IPS DF 4.7 (cell line): ENCODE results near the gene SLC9A9.
A peak's percentile ranks its signal among the peaks of the same experiment; 100 is the strongest.

Source experiments
- DNase-seq: peaks from one replicate; pipeline ENCODE4 v3.0.0-alpha.2; 2013; ENCODE audit warnings: low spot score; ENCODE audit errors: extremely low read depth

The SLC9A9 gene

GRCh38 chr3:143650827-143651226, 197.4 kb downstream of the SLC9A9 start:
- no peak for DNase-seq

- DNase-seq: no peak
Observed at GRCh38 chr3:143650120-143650519, 198.1 kb downstream of the SLC9A9 start.

GRCh38 chr3:143648708-143649107, 199.6 kb downstream of the SLC9A9 start:
- DNase-seq: no peak

- DNase-seq: no peak
Observed at GRCh38 chr3:143648218-143648617, 200.1 kb downstream of the SLC9A9 start.

DNA sequence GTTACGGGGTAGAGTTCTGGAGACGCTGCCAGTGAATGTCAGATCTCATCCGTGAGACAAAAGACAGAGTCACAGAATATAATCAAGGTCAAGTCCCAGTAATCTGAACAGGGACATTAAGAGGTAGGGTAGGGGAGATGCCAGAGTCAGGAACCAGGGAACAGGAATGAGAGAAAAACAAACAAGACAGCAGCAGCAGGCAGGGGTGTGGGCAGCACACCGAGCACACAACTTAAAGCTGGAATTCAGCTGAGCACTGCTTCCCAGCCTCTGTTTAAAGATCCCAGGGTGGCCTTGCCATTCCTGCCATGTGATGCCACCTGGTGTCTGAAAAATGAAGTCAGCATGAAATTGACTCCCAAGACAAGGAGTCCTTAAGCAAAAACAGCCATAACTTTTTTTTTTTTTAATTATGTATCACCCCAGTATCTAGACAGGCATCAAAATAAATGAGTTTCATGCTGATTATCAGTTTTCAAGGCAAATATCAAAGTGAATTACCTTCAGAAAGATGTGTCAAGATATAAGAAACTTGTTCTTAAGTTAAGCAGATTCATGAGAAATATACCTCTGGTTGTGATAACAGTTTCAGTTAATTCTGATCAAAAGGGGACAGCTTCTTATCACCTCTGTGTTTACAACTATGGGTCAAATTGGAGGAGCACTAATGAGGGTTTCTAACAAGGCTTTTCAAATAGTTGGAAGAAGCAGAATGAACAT, 203.7 kb downstream of the SLC9A9 start:
- DNase-seq: peak; percentile 41

DNA sequence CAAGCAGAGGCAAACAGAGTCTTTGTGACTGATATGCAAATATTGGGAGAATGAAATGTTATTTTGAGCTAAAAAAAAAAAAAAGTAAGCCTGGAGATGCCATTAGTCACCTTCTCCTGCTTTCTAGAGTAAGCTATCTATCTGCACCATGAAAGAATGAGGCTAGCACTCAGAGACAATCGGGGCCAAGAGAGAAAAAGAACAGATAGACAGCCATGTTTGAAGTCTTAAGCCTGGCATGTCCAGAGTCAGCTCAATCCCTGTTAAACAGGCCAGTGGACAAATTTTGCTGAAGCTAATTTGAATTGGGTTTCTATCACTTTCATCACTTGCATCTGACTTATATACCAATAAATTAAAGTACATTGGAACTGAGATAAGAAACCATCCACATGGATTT, 204.4 kb downstream of the SLC9A9 start:
- DNase-seq: no peak

DNA sequence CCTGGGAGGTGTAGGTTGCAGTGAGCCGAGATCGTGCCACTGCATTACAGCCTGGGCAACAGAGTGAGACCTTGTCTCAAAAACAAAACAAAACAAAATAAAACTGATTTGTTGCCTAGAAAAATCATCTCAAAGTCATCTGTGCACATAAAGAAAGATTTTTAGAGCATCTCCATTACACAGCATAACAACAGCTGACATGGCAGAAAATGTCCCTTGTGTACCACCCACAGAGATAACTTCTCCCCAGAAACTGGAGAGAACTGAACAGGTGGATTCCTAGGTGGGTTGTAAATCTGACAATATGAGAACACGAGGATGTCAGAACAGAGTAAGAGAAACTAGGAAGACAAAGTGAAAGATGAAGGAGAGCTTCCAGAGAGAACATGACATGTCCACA, 207.5 kb downstream of the SLC9A9 start:
- no peak for DNase-seq

DNA sequence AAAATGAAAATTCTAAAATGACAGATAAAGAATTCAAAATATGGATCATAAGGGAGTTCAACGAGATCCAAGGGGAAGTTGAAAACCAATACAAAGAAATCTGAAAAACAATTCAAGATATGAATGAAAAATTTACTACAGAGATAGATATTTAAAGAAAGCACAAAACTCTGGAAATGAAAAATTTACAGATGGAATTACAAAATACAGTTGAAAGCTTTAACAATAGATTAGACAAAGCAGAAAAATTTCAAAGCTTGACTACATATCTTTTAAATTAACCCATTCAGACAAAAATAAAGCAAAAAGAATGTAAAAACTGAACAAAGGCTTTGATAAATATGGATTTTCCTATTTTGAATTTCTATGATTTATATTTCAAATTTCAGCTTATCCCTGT, 211.1 kb downstream of the SLC9A9 start:
- DNase-seq: no peak

DNA sequence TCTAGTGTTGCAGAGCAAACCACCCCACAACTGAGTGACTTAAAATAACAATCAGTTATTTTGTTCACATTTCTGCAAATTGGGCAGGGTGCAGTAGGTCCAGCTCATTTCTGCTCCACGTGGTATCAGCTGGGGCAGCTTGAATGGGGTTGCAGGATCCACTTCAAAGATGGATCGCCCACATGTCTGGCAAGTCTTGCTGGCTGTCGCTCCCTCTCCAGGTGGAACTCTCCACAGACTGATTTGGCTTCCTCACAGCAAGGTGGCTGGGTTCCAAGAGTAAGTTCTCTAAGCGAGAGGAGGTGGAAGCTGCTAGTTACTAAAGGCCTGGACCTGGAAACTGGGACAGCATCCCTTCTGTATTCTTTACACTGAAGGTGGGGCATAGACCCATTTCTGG, 213.3 kb downstream of the SLC9A9 start:
- no peak for DNase-seq

GRCh38 chr3:143634427-143634826, 213.8 kb downstream of the SLC9A9 start:
- DNase-seq: no peak

DNA sequence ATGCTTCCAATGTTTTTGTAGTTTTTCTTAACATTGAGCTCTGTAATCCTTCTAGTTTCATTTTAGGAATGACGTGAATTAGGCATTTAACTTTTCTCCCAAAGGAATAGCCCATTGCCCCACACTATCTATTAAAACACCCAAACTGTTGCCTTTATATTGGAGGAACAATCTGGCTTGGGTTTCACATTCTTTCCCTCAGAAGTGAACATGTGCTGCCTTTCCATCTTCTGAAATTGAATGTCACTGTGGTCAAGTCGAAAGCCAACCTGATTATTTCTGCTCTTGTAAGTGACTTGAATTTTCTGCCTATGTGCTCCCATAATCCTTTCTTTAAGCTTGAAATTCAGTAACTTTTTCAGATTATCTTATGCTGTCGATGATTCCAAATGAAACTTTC, 214.5 kb downstream of the SLC9A9 start:
- no peak for DNase-seq

- no peak for DNase-seq
Observed at GRCh38 chr3:143629726-143630125, 218.5 kb downstream of the SLC9A9 start.

DNA sequence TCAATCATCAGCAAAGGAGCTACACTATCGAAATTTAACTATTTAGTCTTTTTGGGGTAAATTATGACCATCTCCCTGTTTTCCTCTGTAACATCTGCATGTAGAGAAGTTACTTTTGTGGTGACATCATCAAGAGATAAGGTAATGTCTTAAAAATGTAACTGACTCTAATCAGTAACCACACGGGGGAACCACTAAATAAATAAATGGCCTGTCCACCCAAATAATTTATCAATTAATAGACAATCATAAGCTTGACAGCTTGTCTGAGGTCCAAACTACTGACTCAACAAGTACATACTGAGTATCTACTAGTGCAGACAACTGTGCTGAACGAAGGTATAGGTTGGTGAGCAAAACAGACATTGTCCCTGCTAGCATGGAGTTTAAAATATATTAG, 219.3 kb downstream of the SLC9A9 start:
- no peak for DNase-seq

DNA sequence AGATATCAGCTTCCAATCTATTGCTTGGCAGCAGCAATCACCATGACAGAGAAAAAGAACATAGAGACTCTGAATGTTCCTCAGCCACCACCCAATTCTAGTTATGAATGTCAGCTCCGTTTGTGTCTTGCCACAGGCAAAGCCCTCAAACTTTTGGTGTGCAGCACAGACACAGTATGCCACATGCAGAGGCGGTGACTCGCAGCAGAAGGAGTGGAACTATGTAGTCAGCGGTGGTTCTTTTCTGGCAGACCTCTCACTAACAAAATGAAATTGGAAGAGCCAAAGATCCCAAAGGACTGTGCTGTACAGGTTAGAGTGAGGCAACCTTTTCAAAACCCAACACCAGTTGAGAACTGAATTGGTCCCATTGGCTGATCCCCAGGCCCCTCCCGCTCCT, 220.9 kb downstream of the SLC9A9 start:
- DNase-seq: no peak

DNA sequence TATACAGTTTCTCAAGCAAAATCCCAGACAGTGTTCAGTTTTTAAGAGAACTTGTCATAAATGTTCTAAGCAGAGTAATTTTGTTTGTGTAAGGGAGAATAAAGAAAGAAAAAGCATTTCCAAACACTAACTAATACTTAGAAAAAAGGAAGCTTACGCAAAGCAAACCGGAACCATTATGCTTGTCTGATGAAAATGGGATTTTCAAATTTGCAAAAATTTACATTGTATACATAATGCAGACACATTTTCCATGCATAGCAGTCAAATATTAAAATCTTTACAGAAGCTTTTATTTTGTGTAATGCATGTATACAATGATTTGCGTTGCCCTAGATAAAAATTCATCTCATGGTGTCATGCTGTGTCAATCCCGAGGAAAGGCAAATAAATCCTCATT, 229.0 kb downstream of the SLC9A9 start:
- no peak for DNase-seq

DNA sequence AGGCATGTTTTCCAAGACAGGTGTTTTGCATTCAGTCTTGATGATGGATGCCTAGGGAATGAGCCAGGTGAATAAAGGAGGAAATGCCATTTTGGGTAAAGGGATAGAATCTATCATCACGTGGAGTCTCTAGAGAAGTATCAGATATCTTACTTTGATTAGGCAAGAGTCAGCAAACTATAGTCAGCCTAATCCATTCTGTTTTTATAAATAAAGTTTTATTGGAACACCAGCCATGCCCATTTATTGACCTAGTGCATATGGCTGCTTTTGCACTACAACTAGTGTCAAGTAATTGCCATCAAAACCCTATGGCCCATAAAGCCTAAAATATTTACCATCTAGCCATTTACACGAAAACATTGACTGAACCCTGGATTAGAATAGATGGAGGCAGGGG, 231.2 kb downstream of the SLC9A9 start:
- DNase-seq: no peak

DNA sequence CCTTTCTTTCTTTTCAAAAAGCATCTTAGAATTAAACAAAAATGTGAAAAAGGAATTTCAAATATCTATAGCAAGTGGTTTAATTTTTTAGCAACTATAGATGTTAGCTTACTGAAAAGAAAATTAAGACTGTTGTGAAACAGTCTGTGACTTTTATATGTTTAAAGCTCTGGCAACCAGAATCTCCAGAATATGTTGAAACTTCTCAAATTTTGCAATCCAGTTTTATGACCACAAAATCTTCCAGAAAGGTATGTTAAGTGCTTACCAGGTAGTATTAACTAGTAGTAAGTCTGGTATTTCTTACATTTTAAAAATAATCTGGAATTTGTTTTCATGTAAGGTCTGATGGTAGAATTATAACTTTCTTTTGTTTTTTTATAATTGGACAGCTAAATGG, 235.0 kb downstream of the SLC9A9 start:
- DNase-seq: no peak

DNA sequence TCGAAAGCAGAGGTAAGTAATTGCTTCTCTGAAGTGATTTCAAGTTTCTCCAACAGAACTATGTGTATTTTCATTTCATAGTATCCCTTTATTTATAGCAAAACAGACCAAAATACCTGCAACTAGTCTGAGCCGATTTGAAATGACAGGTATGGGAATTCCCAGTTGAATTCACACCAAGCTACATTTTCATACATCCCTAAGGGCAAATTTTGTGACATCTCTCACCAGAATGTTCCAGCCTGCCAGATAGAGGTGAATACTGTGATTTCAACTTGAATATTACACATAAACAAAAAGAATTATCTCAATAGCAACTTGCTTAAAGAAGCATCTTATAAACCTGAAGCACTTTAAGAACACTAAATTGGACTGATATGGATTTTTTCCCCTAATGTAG, 235.7 kb downstream of the SLC9A9 start:
- no peak for DNase-seq

GRCh38 chr3:143608966-143609365, 239.3 kb downstream of the SLC9A9 start:
- DNase-seq: no peak

DNA sequence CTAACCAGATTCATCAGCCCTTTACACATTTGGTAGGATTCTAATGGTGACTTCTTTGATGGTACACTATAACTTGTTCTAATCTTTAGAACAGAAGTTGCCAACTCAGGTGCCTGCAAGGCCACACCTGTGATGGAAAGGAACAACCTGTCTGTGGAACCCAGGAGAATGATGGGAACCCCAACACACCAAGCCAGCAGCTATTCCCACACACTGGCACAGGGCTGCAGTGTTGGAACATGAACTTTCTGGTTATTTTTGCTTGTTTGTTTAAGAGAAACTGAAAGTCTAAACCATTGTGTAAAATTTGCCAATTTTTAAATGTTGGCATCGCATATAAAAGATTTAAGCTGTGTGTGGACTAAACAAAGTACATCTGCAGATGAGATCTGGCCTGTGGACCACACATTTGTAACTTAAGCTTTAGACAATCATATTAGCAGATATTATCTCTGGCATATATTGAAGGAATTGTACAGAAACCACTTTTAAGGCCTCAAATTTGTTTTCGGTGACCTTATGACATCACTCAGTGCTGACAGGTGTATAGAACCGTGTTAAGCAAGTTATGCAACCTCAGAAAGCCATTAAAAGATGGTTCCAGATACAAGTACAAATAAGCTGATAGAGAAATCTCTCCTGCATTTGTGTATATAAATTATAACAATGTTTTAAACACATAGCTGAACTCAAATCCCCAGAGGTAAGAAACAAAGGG, 242.9 kb downstream of the SLC9A9 start:
- no peak for DNase-seq

GRCh38 chr3:143604402-143605185, 243.7 kb downstream of the SLC9A9 start:
- no peak for DNase-seq

DNA sequence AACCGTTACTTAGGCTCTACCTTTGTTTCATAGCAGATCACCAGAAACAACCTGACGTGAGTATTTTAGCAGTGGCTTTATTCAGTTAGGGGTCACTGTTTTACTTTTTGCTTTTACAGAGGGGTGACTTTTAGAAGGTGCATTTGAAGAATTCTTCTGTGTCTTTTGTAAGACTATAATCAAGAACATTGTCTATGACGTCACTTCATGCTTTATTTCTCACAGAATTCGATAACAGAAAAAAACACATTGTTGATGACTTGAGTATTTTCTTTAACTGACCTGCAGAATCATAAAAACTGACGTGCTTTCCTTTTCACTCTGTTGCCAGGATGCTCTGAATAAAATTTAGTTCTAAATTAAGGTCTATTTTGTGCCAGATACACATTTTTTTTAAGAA, 244.5 kb downstream of the SLC9A9 start:
- no peak for DNase-seq
